Caco-2 (cell line): Measurements from ENCODE around the gene INTS7. TPM values are rescaled to one million over a fixed set of nuclear protein-coding genes. Genes with fewer than 3 reads are reported as not detected.
"Not testable (repeated sequence)": the region's sequence is repeated elsewhere in the genome, so short reads cannot be mapped to it uniquely, and the experiment has no call there.

ENCODE experiments used
- BruUV-seq: library from RNA; stranded (reverse); fragments of 400-500 nt; replicated peaks from 2 replicates; lab custom pipeline; 2021; lab: Mats Ljungman, UMichigan
- CTCF ChIA-PET: fragments of 300-600 bp; sonication (Branson Sonifier 250); formaldehyde crosslinking; loops from one replicate; lab custom pipeline; 2022; ENCODE audit warnings: antibody characterized with exemption; lab: Charles Lee
- POLR2A ChIA-PET: fragments of 300-600 bp; sonication (Branson Sonifier 250); formaldehyde crosslinking; loops from one replicate; lab custom pipeline; 2022; ENCODE audit warnings: antibody characterized with exemption; lab: Charles Lee
- DNase-seq, 2 experiments: peaks; one replicate each; pipeline versions ENCODE4 v3.0.0 to v3.0.0-alpha.2; 2020 to 2022
- H3K27me3 ChIP-seq: replicated peaks from 2 replicates; pipeline ENCODE4 v1.6.0; 2011; ENCODE audit warnings: low read length; ENCODE audit not compliant: control insufficient read depth, insufficient read depth
- H3K36me3 ChIP-seq: 2 replicates; pipeline ENCODE4 v1.5.1; 2011; ENCODE audit warnings: low read length; ENCODE audit not compliant: control insufficient read depth, insufficient read depth
- H3K4me1 ChIP-seq: fragments of 250-450 bp; sonication (Bioruptor Pico); 2 replicates; pipeline ENCODE4 v1.5.1; 2020; ENCODE audit warnings: mild to moderate bottlenecking
- H3K4me3 ChIP-seq: 2 replicates; pipeline ENCODE4 v1.5.1; 2011; ENCODE audit warnings: low read depth, mild to moderate bottlenecking, control low read depth, low read length
- H3K9me3 ChIP-seq: fragments of 250-450 bp; sonication (Bioruptor Pico); 2 replicates; pipeline ENCODE4 v1.5.1; 2020; ENCODE audit warnings: mild to moderate bottlenecking, moderate library complexity
- H3K27ac Mint-ChIP-seq: one replicate; pipeline ENCODE4 v1.8.0; 2022; ENCODE audit warnings: mixed read lengths; ENCODE audit not compliant: unreplicated experiment
- H3K27me3 Mint-ChIP-seq: one replicate; pipeline ENCODE4 v1.8.0; 2022; ENCODE audit warnings: mixed read lengths; ENCODE audit not compliant: insufficient read depth, unreplicated experiment
- H3K36me3 Mint-ChIP-seq: one replicate; pipeline ENCODE4 v1.8.0; 2022; ENCODE audit warnings: mild to moderate bottlenecking, mixed read lengths; ENCODE audit not compliant: insufficient read depth, unreplicated experiment
- H3K4me1 Mint-ChIP-seq: one replicate; pipeline ENCODE4 v1.8.0; 2022; ENCODE audit warnings: low read depth, mixed read lengths; ENCODE audit not compliant: unreplicated experiment
- H3K4me3 Mint-ChIP-seq: one replicate; pipeline ENCODE4 v1.8.0; 2022; ENCODE audit warnings: mild to moderate bottlenecking, moderate library complexity, mixed read lengths; ENCODE audit not compliant: unreplicated experiment
- H3K9me3 Mint-ChIP-seq: one replicate; pipeline ENCODE4 v1.8.0; 2022; ENCODE audit warnings: mixed read lengths; ENCODE audit not compliant: unreplicated experiment
- intact Hi-C: fragments of 100-400 bp; cut with micrococcal nuclease; formaldehyde crosslinking; loops from one replicate; pipeline ENCODE4 v1.10.0; 2022; ENCODE audit not compliant: unreplicated experiment
- total RNA-seq: library from RNA; stranded (reverse); gene quantifications from 2 replicates; pipeline ENCODE4 v1.2.3, GENCODE V29; 2022
- TF ChIP-seq, protein P1 (sequence below), 2 experiments: fragments of 200-600 bp in 1 of 2; IDR thresholded peaks; 1 replicate in 1 of 2; 2 replicates in 1 of 2; pipeline versions ENCODE4 v1.5.1 to v1.8.0; 2011 to 2022; ENCODE audit warnings: antibody characterized with exemption in 1 of 2, control low read depth in 1 of 2, inconsistent platforms in 1 of 2, low read depth in 1 of 2, low read length in 1 of 2, mild to moderate bottlenecking in 1 of 2, moderate library complexity in 1 of 2; ENCODE audit not compliant: insufficient read depth in 1 of 2, severe bottlenecking in 1 of 2, unreplicated experiment in 1 of 2

INTS7 gene
- total RNA-seq, 1 experiment from 2014 or later: 31.9 TPM

DNA sequence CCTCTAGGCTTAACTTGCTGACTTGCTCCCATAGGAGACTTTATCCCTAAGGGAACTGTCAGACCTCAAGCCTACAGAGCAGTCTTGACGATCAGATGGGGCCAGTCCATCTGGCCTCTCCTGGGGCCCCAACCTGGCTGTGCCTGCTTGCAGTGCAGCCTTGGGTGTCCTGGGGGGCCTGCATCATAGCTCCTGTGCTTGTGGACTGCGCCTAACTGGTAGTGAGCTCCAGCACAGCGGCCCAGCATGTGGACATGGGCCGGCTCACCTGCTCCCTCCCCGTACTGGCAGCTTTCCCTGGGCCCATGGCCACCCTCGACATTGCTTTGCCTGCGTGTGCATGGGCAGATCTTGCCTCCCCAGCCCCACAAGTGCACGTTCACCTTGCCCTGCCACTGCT lies 76.1 kb downstream of the INTS7 start:
- ChIA-PET CTCF (interaction anchor here (0.7 kb wide), 1 partner anchor 279 kb away, joined by 4 read pairs; no protein-coding TSS in a partner anchor), POLR2A (no interaction called here)
- DNase-seq: no peak
- Histone ChIP-seq H3K4me3 (no peak overlapping the region), H3K9me3 (no peaks in the 10 kb centered on the region), H3K36me3 (peaks cover 6% of the 10 kb centered on the region), H3K4me1 (no peaks in the 10 kb centered on the region), H3K27me3 (no peaks in the 10 kb centered on the region)
- H3K4me3 Mint-ChIP-seq: no peak overlapping the region
- H3K36me3 Mint-ChIP-seq: peaks cover 36% of the 10 kb centered on the region
- intact Hi-C loops: no loop called here
- TF ChIP-seq, protein P1, sequence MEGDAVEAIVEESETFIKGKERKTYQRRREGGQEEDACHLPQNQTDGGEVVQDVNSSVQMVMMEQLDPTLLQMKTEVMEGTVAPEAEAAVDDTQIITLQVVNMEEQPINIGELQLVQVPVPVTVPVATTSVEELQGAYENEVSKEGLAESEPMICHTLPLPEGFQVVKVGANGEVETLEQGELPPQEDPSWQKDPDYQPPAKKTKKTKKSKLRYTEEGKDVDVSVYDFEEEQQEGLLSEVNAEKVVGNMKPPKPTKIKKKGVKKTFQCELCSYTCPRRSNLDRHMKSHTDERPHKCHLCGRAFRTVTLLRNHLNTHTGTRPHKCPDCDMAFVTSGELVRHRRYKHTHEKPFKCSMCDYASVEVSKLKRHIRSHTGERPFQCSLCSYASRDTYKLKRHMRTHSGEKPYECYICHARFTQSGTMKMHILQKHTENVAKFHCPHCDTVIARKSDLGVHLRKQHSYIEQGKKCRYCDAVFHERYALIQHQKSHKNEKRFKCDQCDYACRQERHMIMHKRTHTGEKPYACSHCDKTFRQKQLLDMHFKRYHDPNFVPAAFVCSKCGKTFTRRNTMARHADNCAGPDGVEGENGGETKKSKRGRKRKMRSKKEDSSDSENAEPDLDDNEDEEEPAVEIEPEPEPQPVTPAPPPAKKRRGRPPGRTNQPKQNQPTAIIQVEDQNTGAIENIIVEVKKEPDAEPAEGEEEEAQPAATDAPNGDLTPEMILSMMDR (IDR thresholded peaks at IDR 0.05; ENCODE audit: insufficient read depth in 1 of 2, low read depth in 1 of 2, low read length in 1 of 2, severe bottlenecking in 1 of 2, unreplicated experiment in 1 of 2): no peak
- no peaks in the 10 kb centered on the region for H3K27me3 Mint-ChIP-seq
- no TSS peak for BruUV-seq
- no peaks in the 10 kb centered on the region for H3K4me1 Mint-ChIP-seq
- H3K27ac Mint-ChIP-seq: no peak overlapping the region
- peaks cover 8% of the 10 kb centered on the region for H3K9me3 Mint-ChIP-seq

DNA sequence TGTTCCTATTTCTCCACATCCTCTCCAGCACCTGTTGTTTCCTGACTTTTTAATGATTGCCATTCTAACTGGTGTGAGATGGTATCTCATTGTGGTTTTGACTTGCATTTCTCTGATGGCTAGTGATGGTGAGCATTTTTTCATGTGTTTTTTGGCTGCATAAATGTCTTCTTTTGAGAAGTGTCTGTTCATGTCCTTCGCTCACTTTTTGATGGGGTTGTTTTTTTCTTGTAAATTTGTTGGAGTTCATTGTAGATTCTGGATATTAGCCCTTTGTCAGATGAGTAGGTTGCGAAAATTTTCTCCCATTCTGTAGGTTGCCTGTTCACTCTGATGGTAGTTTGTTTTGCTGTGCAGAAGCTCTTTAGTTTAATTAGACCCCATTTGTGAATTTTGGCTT lies 81.3 kb downstream of the INTS7 start:
- H3K4me3 ChIP-seq, H3K27me3 Mint-ChIP-seq, H3K4me3 Mint-ChIP-seq, DNase-seq, intact Hi-C loops, H3K9me3 ChIP-seq, H3K4me1 Mint-ChIP-seq, H3K36me3 ChIP-seq, H3K4me1 ChIP-seq, H3K27me3 ChIP-seq, H3K9me3 Mint-ChIP-seq, CTCF ChIA-PET, POLR2A ChIA-PET, BruUV-seq, H3K27ac Mint-ChIP-seq: not testable (repeated sequence)
- peaks cover 19% of the 10 kb centered on the region for H3K36me3 Mint-ChIP-seq

DNA sequence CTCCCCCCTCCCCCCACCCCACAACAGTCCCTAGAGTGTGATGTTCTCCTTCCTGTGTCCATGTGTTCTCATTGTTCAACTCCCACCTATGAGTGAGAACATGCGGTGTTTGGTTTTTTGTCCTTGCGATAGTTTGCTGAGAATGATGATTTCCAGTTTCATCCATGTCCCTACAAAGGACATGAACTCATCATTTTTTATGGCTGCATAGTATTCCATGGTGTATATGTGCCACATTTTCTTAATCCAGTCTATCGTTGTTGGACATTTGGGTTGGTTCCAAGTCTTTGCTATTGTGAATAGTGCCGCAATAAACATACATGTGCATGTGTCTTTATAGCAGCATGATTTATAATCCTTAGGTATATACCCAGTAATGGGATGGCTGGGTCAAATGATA lies 81.8 kb downstream of the INTS7 start:
- H3K27ac Mint-ChIP-seq, H3K27me3 ChIP-seq, H3K4me3 ChIP-seq, H3K9me3 ChIP-seq, H3K9me3 Mint-ChIP-seq, BruUV-seq, H3K4me1 ChIP-seq, H3K4me3 Mint-ChIP-seq, POLR2A ChIA-PET, H3K27me3 Mint-ChIP-seq, DNase-seq, H3K36me3 ChIP-seq, H3K4me1 Mint-ChIP-seq, intact Hi-C loops, CTCF ChIA-PET: not testable (repeated sequence)
- peaks cover 15% of the 10 kb centered on the region for H3K36me3 Mint-ChIP-seq

DNA sequence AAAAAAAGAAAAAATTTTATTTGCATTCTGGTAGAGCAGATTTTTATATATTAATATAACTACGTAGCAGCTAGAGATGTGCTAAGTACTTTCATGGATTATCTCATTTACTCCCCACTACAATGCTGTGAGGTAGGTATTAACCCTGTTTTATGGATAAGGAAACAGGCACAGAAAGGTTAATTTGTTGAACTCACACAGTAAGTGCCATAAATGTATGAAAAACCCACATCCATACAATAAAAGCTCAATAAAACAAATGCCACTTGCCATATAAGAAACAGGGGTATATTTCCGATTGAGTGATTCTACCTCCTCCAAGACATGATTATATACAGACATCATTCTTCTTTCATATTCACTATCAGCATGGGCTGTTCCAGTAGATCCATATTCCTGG lies 83.1 kb downstream of the INTS7 start:
- Histone ChIP-seq H3K4me3 (no peak overlapping the region), H3K27me3 (no peaks in the 10 kb centered on the region), H3K4me1 (no peaks in the 10 kb centered on the region), H3K9me3 (no peaks in the 10 kb centered on the region), H3K36me3 (no peaks in the 10 kb centered on the region; the same call in 1 of the 2 replicates)
- BruUV-seq: no TSS peak
- no peak for DNase-seq
- no peak overlapping the region for H3K27ac Mint-ChIP-seq
- no peaks in the 10 kb centered on the region for H3K9me3 Mint-ChIP-seq
- H3K27me3 Mint-ChIP-seq: no peaks in the 10 kb centered on the region
- CTCF ChIA-PET: no interaction called here
- TF ChIP-seq, protein P1 (IDR thresholded peaks at IDR 0.05; ENCODE audit: insufficient read depth in 1 of 2, low read depth in 1 of 2, low read length in 1 of 2, severe bottlenecking in 1 of 2, unreplicated experiment in 1 of 2): no peak
- H3K4me1 Mint-ChIP-seq: no peaks in the 10 kb centered on the region
- H3K36me3 Mint-ChIP-seq: peaks cover 9% of the 10 kb centered on the region
- H3K4me3 Mint-ChIP-seq: no peak overlapping the region
- intact Hi-C loops: no loop called here
- POLR2A ChIA-PET: no interaction called here
